HG03558 (cell line): Measurements from ENCODE around the gene IL6R.
"Not testable (repeated sequence)": the region's sequence is repeated elsewhere in the genome, so short reads cannot be mapped to it uniquely, and the experiment has no call there.

Experiments
- ATAC-seq: cut with Tn5 transposase; IDR thresholded peaks from one replicate; pipeline ENCODE4 v1.9.1; 2021; ENCODE audit warnings: moderate number of reproducible peaks; ENCODE audit not compliant: unreplicated experiment; ENCODE audit errors: extremely low read depth

The IL6R gene

GRCh38 chr1:154404984-154405746 lies at the start of gene IL6R:
IL6R (plus strand) TSS chr1:154405343; CDS start chr1:154405630, 287 bp downstream.
- ATAC-seq = no peak

GRCh38 chr1:154358519-154358918 lies 46.6 kb upstream of the IL6R start:
- ATAC-seq = no peak

GRCh38 chr1:154360288-154360687 lies 44.9 kb upstream of the IL6R start:
- no peak for ATAC-seq

- ATAC-seq = not testable (repeated sequence)
Observed at GRCh38 chr1:154360881-154361280, 44.3 kb upstream of the IL6R start.

GRCh38 chr1:154361357-154361756 lies 43.8 kb upstream of the IL6R start:
- ATAC-seq = no peak

DNA sequence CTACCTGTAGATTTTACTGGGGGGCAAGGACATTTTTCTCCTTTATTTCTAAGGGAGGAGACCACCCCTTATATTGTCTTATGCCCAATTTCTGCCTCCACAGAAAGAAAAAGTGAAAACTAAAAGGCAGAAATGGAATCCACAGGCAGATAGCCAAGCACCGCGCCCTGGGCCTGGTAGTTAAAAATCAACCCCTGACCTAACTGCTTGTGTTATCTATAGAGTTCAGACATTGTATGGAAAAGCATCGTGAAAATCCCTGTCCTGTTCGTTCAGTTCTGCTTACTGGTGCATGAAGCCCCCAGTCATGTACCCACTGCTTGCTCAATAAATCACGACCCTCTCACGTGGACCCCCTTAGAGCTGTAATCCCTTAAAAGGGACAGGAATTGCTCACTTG lies 33.7 kb upstream of the IL6R start:
- ATAC-seq = no peak

GRCh38 chr1:154373777-154374357 lies 31.3 kb upstream of the IL6R start:
- ATAC-seq = not testable (repeated sequence)

GRCh38 chr1:154379301-154379700 lies 25.8 kb upstream of the IL6R start:
- ATAC-seq = no peak

GRCh38 chr1:154384650-154385489 lies 20.3 kb upstream of the IL6R start:
- ATAC-seq = no peak

GRCh38 chr1:154386643-154387352 lies 18.3 kb upstream of the IL6R start:
- ATAC-seq = no peak

GRCh38 chr1:154391086-154391770 lies 13.9 kb upstream of the IL6R start:
- ATAC-seq = no peak

DNA sequence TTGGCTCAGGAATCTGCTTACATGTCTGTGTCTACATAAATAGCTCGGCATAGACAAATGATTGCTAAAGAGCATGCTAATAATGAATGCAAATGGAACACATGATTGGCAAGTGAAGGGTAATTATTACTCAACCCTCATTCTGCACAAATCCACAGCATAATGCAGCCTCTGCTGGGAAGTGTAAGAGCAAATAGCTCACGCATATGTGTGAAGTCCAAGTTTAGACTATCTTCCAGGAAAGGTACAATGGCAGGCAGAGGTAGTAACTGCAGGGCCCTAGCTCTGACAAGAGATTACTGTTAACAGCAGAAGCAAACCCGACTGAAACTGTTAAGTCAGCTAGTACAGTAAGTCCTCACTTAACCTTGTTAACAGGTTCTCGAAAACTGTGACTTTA lies 7.0 kb upstream of the IL6R start:
- ATAC-seq = no peak

DNA sequence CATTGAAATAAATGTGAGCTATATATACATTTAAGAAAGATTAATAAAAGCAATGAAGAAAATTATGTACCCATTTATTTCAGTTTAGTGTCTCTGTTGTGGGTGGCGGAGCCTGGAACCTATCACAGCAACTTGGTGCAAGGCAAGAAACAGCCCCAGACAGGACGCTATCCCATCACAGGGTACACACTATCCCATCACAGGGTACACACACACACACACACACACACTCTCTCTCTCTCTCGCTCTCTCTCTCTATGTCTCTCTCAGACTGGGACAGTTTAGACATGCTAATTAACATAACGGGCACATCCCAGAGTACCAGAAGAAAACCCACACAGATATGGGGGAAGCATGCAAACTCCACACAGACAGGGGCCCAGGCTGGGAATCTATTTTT lies 6.5 kb upstream of the IL6R start:
- no peak for ATAC-seq

DNA sequence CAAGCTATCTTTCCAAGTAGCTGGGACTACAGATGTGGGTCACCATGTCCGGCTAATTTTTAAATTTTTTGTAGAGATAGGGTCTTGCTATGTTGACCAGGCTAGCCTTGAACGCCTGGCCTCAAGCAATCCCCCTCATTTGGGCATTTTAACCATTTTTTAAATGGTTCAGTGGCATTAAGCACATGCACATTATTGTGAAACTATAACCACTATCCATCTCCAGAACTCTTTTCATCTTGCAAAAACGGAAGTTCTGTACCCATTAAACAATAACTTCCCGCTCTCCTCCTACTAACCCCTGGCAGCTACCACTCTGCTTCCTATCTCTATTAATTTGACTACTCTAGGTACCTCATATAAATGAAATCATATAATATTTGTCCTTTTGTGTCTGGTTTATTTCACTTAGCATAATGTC lies 4.8 kb upstream of the IL6R start:
- no peak for ATAC-seq

- no peak for ATAC-seq
Observed at GRCh38 chr1:154402409-154402921, 2.7 kb upstream of the IL6R start.

- no peak for ATAC-seq
Observed at GRCh38 chr1:154403261-154403943, 1.7 kb upstream of the IL6R start.

DNA sequence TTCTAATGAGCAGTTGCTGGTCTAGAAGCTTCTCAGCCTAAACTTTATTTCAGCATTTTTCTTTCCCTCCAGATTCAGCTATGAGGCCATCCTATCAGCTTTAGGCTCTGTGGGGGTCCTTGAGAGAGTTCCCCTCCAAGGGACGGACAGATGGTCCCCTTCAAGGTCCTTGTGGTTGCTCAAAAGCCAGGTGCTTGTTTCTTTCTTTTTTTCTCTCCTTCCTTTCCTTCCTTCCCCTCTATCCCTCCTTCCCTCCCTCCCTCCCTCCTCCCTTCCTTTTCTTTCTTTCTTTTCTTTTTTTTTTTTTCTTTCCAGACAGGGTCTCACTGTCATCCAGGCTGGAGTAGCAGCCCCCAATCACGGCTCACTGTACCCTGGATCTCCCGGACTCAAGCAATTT lies 1.2 kb upstream of the IL6R start:
- no peak for ATAC-seq

GRCh38 chr1:154404511-154404931 lies 622 bp upstream of the IL6R start:
- ATAC-seq = no peak
